ENCODE results near the gene ANO1. TPM values are rescaled to one million over a fixed set of nuclear protein-coding genes. Genes with fewer than 3 reads are reported as not detected.
A peak's percentile ranks its signal among the peaks of the same experiment; 100 is the strongest.

The ANO1 gene
- total RNA-seq, 1 donor from 2014 or later, result not detected

GRCh38 chr11:70036971-70037882 is 40.9 kb upstream of the ANO1 start:
- Mint-ChIP-seq H3K4me3 (ENCODE audit: unreplicated experiment) (no peak overlapping the region), H3K27ac (ENCODE audit: unreplicated experiment) (no peak overlapping the region)

GRCh38 chr11:70038034-70038834 is 39.9 kb upstream of the ANO1 start:
- H3K4me1 Mint-ChIP-seq (ENCODE audit: unreplicated experiment), result no peaks in the 10 kb centered on the region
- H3K27me3 Mint-ChIP-seq (ENCODE audit: unreplicated experiment), result peaks cover 46% of the 10 kb centered on the region
- no peak overlapping the region for H3K4me3 Mint-ChIP-seq (ENCODE audit: unreplicated experiment)
- peaks cover 6% of the 10 kb centered on the region for H3K36me3 Mint-ChIP-seq (ENCODE audit: unreplicated experiment)
- TF ChIP-seq CTCF (IDR thresholded peaks at IDR 0.05), result no peak
- H3K27ac Mint-ChIP-seq (ENCODE audit: unreplicated experiment), result no peak overlapping the region
- H3K9me3 Mint-ChIP-seq (ENCODE audit: unreplicated experiment), result peaks cover 29% of the 10 kb centered on the region
- DNase-seq (ENCODE audit: extremely low spot score, unreplicated experiment), result peak; percentile 51

More at GRCh38 chr11:70036971-70037882, 40.9 kb upstream of the ANO1 start:
- Mint-ChIP-seq H3K27me3 (ENCODE audit: unreplicated experiment) (peaks cover 47% of the 10 kb centered on the region), H3K36me3 (ENCODE audit: unreplicated experiment) (peaks cover under 1% of the 10 kb centered on the region), H3K9me3 (ENCODE audit: unreplicated experiment) (peaks cover 19% of the 10 kb centered on the region), H3K4me1 (ENCODE audit: unreplicated experiment) (no peaks in the 10 kb centered on the region)
- peak; percentile 77 for DNase-seq (ENCODE audit: extremely low spot score, unreplicated experiment)
- TF ChIP-seq CTCF (IDR thresholded peaks at IDR 0.05), result no peak

- Mint-ChIP-seq H3K4me1 (ENCODE audit: unreplicated experiment) (no peaks in the 10 kb centered on the region), H3K36me3 (ENCODE audit: unreplicated experiment) (peaks cover 6% of the 10 kb centered on the region), H3K4me3 (ENCODE audit: unreplicated experiment) (no peak overlapping the region), H3K27me3 (ENCODE audit: unreplicated experiment) (peaks cover 39% of the 10 kb centered on the region), H3K9me3 (ENCODE audit: unreplicated experiment) (peaks cover 37% of the 10 kb centered on the region), H3K27ac (ENCODE audit: unreplicated experiment) (no peak overlapping the region)
- TF ChIP-seq CTCF (IDR thresholded peaks at IDR 0.05), result no peak
- peak; percentile 54 for DNase-seq (ENCODE audit: extremely low spot score, unreplicated experiment)
These were observed 37.7 kb upstream of the ANO1 start for GRCh38 chr11:70040452-70040851.

GRCh38 chr11:70040869-70041501 is 37.1 kb upstream of the ANO1 start:
- no peak for TF ChIP-seq CTCF (IDR thresholded peaks at IDR 0.05)
- H3K4me3 Mint-ChIP-seq (ENCODE audit: unreplicated experiment), result no peak overlapping the region
- peaks cover 6% of the 10 kb centered on the region for H3K36me3 Mint-ChIP-seq (ENCODE audit: unreplicated experiment)
- peaks cover 37% of the 10 kb centered on the region for H3K9me3 Mint-ChIP-seq (ENCODE audit: unreplicated experiment)
- no peaks in the 10 kb centered on the region for H3K4me1 Mint-ChIP-seq (ENCODE audit: unreplicated experiment)
- DNase-seq (ENCODE audit: extremely low spot score, unreplicated experiment), result peak; percentile 54
- no peak overlapping the region for H3K27ac Mint-ChIP-seq (ENCODE audit: unreplicated experiment)
- peaks cover 45% of the 10 kb centered on the region for H3K27me3 Mint-ChIP-seq (ENCODE audit: unreplicated experiment)

Measured in osteocyte (in vitro differentiated cells).